Measurements from ENCODE around the gene DAGLA.

DAGLA gene

DNA sequence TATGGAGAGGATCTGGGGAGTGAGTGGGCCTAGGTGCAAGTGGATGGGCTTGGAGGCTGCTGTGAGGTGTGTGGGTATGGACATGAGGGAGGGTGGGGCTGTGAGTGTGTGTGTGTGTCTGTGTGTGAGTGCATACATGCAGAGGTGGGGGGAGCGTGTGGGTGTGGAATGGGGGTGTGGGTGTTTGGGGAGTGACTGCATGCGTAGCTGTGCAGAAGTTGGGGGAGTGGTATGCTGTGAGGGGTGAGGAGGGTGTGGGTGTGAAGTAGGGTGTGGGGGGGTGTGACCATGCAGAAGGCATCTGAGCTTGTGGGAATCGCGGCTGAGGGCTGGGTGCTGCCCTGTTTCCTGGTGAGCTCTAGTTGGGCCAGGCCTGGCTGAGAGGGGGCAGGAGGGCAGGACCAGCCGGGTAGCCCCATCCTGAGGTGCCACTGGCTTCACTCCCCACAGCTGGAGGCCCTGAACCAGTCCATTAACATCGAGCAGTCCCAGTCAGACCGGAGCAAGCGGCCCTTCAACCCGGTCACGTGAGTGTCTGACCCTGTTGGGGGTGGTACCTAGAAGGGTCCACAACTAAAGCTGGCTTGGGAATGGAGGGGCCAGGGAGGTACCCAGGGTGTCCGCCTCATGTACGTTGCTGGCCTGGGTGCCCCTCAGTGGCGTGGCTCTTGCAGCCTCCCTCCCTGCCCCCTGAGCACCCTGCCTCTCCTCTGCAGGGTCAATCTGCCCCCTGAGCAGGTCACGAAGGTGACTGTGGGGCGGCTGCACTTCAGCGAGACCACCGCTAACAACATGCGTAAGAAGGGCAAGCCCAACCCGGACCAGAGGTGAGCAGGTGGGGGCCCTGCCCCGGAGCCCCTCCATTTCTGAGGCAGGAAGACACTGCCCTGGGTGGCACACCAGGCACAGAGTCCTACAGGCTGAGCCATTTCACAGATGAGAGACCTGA lies 95.7 kb downstream of the DAGLA start:
- H3K27ac Mint-ChIP-seq = peak overlapping the region; percentile 34
- DNase-seq (ENCODE audit: low spot score) = no peak
- no peaks in the 10 kb centered on the region for H3K36me3 Mint-ChIP-seq (ENCODE audit: low read depth)
- peak overlapping the region; percentile 54 for H3K4me3 Mint-ChIP-seq
- H3K9me3 Mint-ChIP-seq = no peaks in the 10 kb centered on the region
- H3K4me1 Mint-ChIP-seq (ENCODE audit: low read depth) = peaks cover 7% of the 10 kb centered on the region
- H3K27me3 Mint-ChIP-seq (ENCODE audit: low read depth) = no peaks in the 10 kb centered on the region

DNA sequence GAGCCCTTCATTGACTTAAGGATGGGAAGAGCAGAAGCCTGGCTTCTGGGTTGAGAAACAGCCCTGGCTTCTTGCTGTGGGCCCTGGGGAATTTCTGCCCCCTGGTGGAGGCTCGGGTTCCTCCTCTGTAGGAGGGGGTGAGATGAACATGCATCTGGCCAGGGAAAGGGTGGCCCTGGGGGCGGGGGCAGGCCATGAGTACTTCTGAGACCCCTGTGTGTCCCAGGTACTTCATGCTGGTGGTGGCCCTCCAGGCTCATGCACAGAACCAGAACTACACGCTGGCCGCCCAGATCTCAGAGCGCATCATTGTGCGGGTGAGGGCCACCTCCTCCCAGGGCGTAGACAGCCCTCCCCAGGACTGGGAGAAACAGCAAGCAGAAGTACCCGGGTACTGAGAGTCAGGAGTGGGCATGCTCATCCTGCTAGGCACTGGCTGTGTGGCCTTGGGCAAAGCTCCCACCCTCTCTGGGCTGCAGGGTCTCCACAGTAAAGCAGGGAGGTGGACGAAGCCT lies 96.4 kb downstream of the DAGLA start:
- H3K9me3 Mint-ChIP-seq = no peaks in the 10 kb centered on the region
- H3K27me3 Mint-ChIP-seq (ENCODE audit: low read depth) = no peaks in the 10 kb centered on the region
- peak overlapping the region; percentile 54 for H3K4me3 Mint-ChIP-seq
- peak; percentile 58 for DNase-seq (ENCODE audit: low spot score)
- H3K27ac Mint-ChIP-seq = no peak overlapping the region
- peaks cover 4% of the 10 kb centered on the region for H3K4me1 Mint-ChIP-seq (ENCODE audit: low read depth)
- no peaks in the 10 kb centered on the region for H3K36me3 Mint-ChIP-seq (ENCODE audit: low read depth)

DNA sequence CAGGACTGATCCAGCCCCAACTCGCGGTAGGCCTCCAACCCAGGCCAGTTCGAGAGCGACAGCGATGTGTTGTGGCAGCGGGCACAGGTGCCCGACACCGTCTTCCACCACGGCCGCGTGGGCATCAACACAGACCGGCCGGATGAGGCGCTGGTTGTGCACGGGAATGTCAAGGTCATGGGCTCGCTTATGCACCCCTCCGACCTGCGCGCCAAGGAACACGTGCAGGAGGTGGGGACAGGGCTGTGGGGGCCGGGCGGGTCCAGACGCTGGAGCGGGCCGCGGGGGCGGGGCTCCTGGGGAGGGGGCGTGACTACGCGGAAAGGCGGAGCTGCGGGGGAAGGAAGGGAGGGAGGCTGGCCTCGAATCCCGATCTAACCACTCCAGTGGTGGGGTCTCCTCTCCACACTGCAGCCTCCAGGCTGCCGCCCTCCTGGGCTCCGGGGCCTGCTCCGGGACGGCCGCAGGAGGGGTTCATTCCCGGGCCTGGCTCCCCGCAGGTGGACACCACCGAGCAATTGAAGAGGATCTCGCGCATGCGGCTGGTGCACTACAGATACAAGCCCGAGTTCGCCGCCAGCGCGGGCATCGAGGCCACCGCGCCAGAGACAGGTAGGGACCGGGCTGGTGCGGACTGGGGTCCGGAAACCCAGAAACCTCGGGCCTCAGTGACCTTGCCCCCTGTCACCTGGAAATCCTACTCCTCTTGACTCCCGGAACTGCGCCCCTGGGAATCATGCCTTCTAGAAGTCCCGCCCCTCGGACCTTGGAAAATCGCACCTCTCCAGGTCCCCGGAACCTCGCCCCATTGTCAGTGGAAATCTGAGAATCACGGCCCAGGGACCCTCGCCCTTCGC lies 97.3 kb downstream of the DAGLA start:
- DNase-seq (ENCODE audit: low spot score) = peak; percentile 45
- Mint-ChIP-seq H3K27me3 (ENCODE audit: low read depth) (no peaks in the 10 kb centered on the region), H3K27ac (no peak overlapping the region), H3K4me3 (peak overlapping the region; percentile 61), H3K4me1 (ENCODE audit: low read depth) (peaks cover 4% of the 10 kb centered on the region), H3K9me3 (no peaks in the 10 kb centered on the region), H3K36me3 (ENCODE audit: low read depth) (no peaks in the 10 kb centered on the region)

GRCh38 chr11:61778357-61778886 lies 98.2 kb downstream of the DAGLA start:
- no peak for DNase-seq (ENCODE audit: low spot score)
- Mint-ChIP-seq H3K36me3 (ENCODE audit: low read depth) (no peaks in the 10 kb centered on the region), H3K4me1 (ENCODE audit: low read depth) (peaks cover 4% of the 10 kb centered on the region), H3K27me3 (ENCODE audit: low read depth) (no peaks in the 10 kb centered on the region), H3K4me3 (no peak overlapping the region), H3K27ac (no peak overlapping the region), H3K9me3 (no peaks in the 10 kb centered on the region)

DNA sequence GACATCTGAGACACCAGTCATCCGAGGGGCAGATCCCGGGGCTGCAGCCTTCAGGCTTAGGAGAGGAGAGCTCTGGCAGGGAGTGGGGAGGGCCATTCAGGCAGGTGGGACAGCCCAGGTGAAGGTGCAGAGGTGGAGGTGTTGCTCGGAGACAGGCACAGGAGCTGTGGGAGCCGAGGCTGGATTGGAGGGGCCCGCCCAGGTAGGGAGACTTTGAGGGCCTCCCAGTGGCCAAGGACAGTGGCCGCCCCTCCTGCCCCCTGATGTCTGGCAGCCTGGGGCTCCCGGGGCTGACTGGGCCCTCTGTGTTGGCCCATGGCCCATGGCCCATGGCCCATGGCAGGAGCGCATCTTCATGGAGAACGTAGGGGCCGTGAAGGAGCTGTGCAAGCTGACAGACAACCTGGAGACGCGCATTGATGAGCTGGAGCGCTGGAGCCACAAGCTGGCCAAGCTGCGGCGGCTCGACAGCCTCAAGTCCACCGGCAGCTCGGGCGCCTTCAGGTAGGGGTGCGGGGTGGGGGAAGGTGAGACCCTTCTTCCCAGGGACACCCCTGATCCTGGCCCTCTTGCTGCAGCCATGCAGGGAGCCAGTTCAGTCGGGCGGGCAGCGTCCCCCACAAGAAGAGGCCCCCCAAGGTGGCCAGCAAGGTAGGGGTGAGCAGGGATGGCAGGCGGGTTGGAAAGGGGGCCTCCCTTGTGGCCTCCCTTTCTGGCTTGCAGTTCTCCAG lies 98.9 kb downstream of the DAGLA start:
- H3K4me1 Mint-ChIP-seq (ENCODE audit: low read depth) = peaks cover 4% of the 10 kb centered on the region
- DNase-seq (ENCODE audit: low spot score) = no peak
- H3K9me3 Mint-ChIP-seq = no peaks in the 10 kb centered on the region
- no peak overlapping the region for H3K4me3 Mint-ChIP-seq
- H3K27ac Mint-ChIP-seq = no peak overlapping the region
- H3K27me3 Mint-ChIP-seq (ENCODE audit: low read depth) = no peaks in the 10 kb centered on the region
- no peaks in the 10 kb centered on the region for H3K36me3 Mint-ChIP-seq (ENCODE audit: low read depth)

GRCh38 chr11:61779666-61780525 lies 99.7 kb downstream of the DAGLA start:
- no peaks in the 10 kb centered on the region for H3K27me3 Mint-ChIP-seq (ENCODE audit: low read depth)
- no peaks in the 10 kb centered on the region for H3K9me3 Mint-ChIP-seq
- H3K4me1 Mint-ChIP-seq (ENCODE audit: low read depth) = peaks cover 4% of the 10 kb centered on the region
- no peak overlapping the region for H3K4me3 Mint-ChIP-seq
- no peak overlapping the region for H3K27ac Mint-ChIP-seq
- peaks cover 3% of the 10 kb centered on the region for H3K36me3 Mint-ChIP-seq (ENCODE audit: low read depth)
- no peak for DNase-seq (ENCODE audit: low spot score)

GRCh38 chr11:61780581-61781162 lies 100.5 kb downstream of the DAGLA start:
- Mint-ChIP-seq H3K27ac (no peak overlapping the region), H3K4me1 (ENCODE audit: low read depth) (peaks cover 4% of the 10 kb centered on the region), H3K36me3 (ENCODE audit: low read depth) (peaks cover 6% of the 10 kb centered on the region), H3K4me3 (no peak overlapping the region), H3K9me3 (no peaks in the 10 kb centered on the region), H3K27me3 (ENCODE audit: low read depth) (no peaks in the 10 kb centered on the region)
- no peak for DNase-seq (ENCODE audit: low spot score)

DNA sequence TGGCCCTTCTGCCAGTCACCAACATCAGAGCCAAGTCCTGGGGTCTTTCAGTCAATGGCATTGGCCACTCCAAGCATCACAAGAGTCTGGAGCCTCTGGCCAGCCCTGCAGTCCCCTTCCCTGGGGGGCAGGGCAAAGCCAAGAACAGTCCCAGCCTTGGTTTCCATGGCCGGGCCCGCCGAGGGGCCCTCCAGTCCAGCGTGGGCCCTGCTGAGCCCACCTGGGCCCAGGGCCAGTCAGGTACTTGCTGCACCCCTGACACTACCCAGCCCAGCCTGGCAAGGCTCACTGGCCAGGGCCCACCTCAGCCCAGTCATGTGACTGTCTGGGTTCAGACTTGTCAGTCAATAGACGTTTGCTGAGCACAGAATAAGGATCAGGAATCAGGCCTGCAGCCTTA lies 101.4 kb downstream of the DAGLA start:
- peaks cover under 1% of the 10 kb centered on the region for H3K4me1 Mint-ChIP-seq (ENCODE audit: low read depth)
- H3K27me3 Mint-ChIP-seq (ENCODE audit: low read depth) = no peaks in the 10 kb centered on the region
- no peak overlapping the region for H3K4me3 Mint-ChIP-seq
- H3K36me3 Mint-ChIP-seq (ENCODE audit: low read depth) = peaks cover 7% of the 10 kb centered on the region
- DNase-seq (ENCODE audit: low spot score) = no peak
- no peak overlapping the region for H3K27ac Mint-ChIP-seq
- H3K9me3 Mint-ChIP-seq = no peaks in the 10 kb centered on the region

DNA sequence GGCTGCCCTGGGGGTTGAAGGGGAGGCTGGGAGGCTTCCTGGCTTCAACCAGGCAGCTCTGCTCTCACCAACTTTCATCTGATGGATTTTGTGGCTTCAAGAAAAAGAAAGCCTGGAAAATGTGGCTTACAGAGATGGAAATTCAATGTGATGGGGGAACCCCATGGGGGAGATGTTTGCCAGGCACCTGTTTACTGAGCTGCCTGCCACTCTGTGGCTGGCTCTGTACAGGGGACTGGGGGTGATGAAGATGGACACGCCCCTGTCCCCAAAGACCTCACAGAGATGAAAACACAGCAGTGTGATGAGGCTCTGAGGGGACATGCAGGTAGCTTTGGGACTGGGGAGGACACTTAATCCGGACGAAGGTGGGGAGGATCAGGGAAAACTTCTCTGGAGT lies 102.1 kb downstream of the DAGLA start:
- Mint-ChIP-seq H3K4me1 (ENCODE audit: low read depth) (no peaks in the 10 kb centered on the region), H3K36me3 (ENCODE audit: low read depth) (peaks cover 9% of the 10 kb centered on the region), H3K9me3 (no peaks in the 10 kb centered on the region), H3K27ac (no peak overlapping the region), H3K4me3 (no peak overlapping the region), H3K27me3 (ENCODE audit: low read depth) (no peaks in the 10 kb centered on the region)
- DNase-seq (ENCODE audit: low spot score) = no peak

- H3K4me1 Mint-ChIP-seq (ENCODE audit: low read depth) = no peaks in the 10 kb centered on the region
- DNase-seq (ENCODE audit: low spot score) = no peak
- no peaks in the 10 kb centered on the region for H3K9me3 Mint-ChIP-seq
- H3K27me3 Mint-ChIP-seq (ENCODE audit: low read depth) = no peaks in the 10 kb centered on the region
- no peak overlapping the region for H3K4me3 Mint-ChIP-seq
- H3K27ac Mint-ChIP-seq = no peak overlapping the region
- peaks cover 9% of the 10 kb centered on the region for H3K36me3 Mint-ChIP-seq (ENCODE audit: low read depth)
Measured at GRCh38 chr11:61782841-61783240, 102.7 kb downstream of the DAGLA start.

DNA sequence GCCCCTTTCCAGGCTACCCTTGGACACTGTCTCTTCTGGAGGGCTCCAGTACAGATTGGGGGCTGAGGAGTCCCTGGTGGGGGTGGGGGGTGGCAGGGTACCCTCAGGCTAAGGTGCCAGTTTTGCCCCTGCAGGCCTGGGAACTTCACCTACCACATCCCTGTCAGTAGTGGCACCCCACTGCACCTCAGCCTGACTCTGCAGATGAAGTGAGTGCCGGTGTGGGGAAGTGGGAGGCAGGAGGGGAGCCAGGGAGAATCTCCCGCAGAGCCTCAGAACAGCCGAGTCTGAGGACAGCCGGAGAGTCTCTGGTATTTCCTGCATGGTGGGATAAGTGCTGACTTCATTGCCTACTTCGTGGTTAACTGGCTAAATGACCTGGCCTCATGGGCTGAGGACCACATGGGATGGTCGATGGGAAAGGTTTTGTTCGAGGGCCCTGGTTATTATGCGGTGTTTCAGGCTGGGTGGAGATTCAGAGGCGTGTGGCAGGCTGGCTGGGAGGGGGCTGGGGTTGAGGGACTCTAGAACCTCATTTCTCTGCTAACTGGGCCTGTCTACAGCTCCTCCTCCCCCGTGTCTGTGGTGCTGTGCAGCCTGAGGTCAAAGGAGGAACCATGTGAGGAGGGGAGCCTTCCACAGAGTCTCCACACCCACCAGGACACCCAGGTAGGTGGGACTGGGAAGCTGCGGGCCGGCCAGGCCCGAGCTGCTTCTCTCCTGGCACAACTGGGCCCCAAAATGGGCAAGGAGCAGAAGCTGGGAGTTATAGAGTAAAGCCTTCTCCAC lies 103.7 kb downstream of the DAGLA start:
- Mint-ChIP-seq H3K4me1 (ENCODE audit: low read depth) (peaks cover 2% of the 10 kb centered on the region), H3K36me3 (ENCODE audit: low read depth) (peaks cover 17% of the 10 kb centered on the region), H3K4me3 (no peak overlapping the region), H3K27ac (no peak overlapping the region), H3K27me3 (ENCODE audit: low read depth) (no peaks in the 10 kb centered on the region), H3K9me3 (no peaks in the 10 kb centered on the region)
- no peak for DNase-seq (ENCODE audit: low spot score)

- Mint-ChIP-seq H3K27me3 (ENCODE audit: low read depth) (no peaks in the 10 kb centered on the region), H3K36me3 (ENCODE audit: low read depth) (peaks cover 22% of the 10 kb centered on the region), H3K9me3 (no peaks in the 10 kb centered on the region), H3K4me1 (ENCODE audit: low read depth) (peaks cover 6% of the 10 kb centered on the region), H3K4me3 (no peak overlapping the region), H3K27ac (no peak overlapping the region)
- DNase-seq (ENCODE audit: low spot score) = no peak
Measured at GRCh38 chr11:61784506-61784805, 104.3 kb downstream of the DAGLA start.
